Coronary artery (tissue), 2 donors: Measurements from ENCODE around the gene SPEN.
A peak's percentile ranks its signal among the peaks of the same experiment; 100 is the strongest.

ENCODE experiments used
- DNase-seq: peaks from one replicate; pipeline ENCODE4 v3.0.0-alpha.2; 2017; ENCODE audit warnings: low spot score
- H3K27ac ChIP-seq, 2 donors: fragments of 200-600 bp; sonication (generic); one replicate each; pipeline ENCODE4 v1.5.1; 2016 to 2019
- H3K4me3 ChIP-seq: fragments of 200-600 bp; sonication (generic); 2 replicates; pipeline ENCODE4 v1.5.1; 2016; ENCODE audit warnings: mild to moderate bottlenecking, moderate library complexity
- TF ChIP-seq, protein P1 (sequence below): fragments of 200-600 bp; sonication (generic); IDR thresholded peaks from one replicate; pipeline ENCODE4 v1.5.1; 2019; ENCODE audit warnings: antibody characterized with exemption

Gene SPEN

DNA sequence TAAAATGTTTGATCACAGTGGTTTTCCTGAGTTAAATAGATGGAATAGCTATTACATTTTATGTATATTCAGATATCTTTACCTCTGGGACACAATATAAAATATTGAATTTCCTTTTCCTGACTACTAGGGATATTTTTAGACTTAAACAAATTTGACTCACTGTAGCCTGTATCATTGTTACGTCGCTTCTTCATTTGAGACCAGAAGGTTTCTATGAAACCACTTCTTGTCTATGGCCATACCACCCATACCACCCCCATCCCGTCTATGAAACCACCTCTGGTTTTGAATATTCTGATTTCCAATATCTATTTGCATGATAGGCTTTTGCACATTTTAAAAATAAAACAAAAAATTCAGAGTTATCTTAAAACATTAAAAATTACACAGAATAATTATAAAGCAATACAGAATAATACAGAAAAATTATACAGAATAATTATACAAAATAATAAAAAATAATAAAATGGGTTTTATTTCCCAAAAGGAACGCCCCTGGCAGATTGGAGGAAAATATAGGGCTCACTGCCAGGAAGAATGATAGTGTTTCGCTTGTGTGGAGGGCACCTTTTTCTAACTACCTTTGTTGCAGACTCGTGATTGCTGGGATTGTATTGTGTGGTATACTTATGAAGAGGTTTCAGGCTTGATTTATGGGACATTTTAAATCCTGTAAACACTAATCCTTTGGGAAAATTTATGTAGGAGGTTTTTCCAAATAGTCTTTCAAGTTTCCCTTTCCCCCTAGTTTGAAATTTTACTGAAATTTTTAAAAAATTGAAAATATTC lies 4.7 kb downstream of the SPEN start:
- Histone ChIP-seq H3K27ac (peak overlapping the region; percentile 52 to 94), H3K4me3 (peak overlapping the region; percentile 23)
- TF ChIP-seq, protein P1, sequence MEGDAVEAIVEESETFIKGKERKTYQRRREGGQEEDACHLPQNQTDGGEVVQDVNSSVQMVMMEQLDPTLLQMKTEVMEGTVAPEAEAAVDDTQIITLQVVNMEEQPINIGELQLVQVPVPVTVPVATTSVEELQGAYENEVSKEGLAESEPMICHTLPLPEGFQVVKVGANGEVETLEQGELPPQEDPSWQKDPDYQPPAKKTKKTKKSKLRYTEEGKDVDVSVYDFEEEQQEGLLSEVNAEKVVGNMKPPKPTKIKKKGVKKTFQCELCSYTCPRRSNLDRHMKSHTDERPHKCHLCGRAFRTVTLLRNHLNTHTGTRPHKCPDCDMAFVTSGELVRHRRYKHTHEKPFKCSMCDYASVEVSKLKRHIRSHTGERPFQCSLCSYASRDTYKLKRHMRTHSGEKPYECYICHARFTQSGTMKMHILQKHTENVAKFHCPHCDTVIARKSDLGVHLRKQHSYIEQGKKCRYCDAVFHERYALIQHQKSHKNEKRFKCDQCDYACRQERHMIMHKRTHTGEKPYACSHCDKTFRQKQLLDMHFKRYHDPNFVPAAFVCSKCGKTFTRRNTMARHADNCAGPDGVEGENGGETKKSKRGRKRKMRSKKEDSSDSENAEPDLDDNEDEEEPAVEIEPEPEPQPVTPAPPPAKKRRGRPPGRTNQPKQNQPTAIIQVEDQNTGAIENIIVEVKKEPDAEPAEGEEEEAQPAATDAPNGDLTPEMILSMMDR = no peak
- no peak for DNase-seq

- DNase-seq = no peak
- Histone ChIP-seq H3K4me3 (no peak overlapping the region), H3K27ac (no peak overlapping the region)
- TF ChIP-seq, protein P1 = no peak
Observed at GRCh38 chr1:15852828-15853302, 5.4 kb downstream of the SPEN start.

DNA sequence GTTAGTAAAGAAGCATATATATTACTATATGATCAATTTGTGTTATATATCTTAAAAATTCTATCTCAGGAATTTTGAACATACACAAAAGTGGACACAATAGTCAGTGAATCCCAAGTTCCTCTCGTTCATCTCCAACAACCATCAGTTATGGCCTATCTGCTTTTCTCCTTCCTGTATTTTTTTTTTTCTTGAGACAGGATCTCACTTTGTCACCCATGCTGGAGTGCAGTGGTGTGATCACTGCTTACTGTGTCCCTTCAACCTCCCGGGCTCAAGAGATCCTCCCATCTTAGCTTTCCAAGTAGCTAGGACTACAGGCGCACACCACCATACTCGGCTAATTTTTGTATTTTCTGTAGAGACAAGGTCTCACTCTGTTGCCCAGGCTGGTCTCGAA lies 9.4 kb downstream of the SPEN start:
- TF ChIP-seq, protein P1 = no peak
- Histone ChIP-seq H3K4me3 (no peak overlapping the region), H3K27ac (no peak overlapping the region)
- DNase-seq = no peak

DNA sequence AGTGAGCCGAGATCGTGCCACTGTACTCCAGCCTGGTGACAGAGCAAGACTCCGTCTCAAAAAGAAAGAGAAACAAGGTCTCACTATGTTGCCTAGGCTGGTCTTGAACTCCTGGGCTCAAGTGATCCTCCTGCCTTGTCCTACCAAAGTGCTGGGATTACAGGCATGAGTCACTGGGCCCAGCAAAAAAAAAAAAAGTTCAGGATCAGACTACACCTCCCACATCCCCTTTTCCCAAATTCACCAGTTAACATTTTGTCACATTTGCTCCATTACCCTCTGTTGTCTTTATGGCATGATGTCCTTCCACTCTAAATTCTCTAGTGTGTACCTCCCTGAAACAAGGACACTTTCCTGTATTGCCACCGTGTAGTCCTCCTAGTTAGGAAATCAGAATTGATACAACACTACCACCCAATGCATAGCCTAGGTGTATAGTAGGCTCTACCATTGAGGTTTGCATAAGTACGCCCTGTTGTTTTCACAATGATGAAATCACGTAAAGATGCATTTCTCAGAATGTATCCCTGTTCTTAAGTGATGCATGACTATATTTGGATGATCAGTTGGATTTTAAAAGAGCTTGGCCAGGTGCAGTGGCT lies 10.7 kb downstream of the SPEN start:
- DNase-seq = no peak
- no peak overlapping the region for H3K4me3 ChIP-seq
- no peak overlapping the region for H3K27ac ChIP-seq
- TF ChIP-seq, protein P1 = no peak

DNA sequence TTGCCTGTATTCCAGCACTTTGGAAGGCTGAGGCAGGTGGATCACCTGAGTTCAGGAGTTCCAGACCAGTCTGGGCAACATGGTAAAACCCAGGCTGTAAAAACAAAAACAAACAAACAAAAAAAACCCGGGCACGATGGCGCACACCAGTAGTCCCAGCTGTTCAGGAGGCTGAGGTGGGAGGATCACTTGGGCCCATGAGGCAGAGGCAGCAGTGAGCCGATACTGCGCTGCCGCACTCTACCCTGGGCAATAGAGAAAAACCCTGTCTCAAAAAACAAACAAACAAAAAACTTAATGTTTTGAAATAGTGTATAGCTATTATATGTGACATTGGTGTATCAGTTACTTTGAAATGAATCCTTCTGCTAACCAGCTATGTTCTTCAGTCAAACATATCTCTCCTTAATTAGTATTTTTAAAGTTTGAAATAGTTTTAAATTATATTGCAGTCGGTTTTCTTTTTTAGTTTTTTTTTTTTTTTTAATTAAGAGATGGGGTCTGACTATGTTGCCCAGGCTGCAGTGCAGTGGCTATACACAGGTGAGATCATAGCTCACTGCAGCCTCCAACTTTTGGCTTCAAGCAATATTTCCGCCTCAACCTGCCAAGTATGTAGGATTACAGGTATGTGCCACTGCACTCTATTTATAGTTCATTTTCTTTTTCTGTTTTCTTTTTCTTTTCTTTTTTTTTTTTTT lies 11.3 kb downstream of the SPEN start:
- TF ChIP-seq, protein P1 = no peak
- DNase-seq = no peak
- no peak overlapping the region for H3K4me3 ChIP-seq
- no peak overlapping the region for H3K27ac ChIP-seq

DNA sequence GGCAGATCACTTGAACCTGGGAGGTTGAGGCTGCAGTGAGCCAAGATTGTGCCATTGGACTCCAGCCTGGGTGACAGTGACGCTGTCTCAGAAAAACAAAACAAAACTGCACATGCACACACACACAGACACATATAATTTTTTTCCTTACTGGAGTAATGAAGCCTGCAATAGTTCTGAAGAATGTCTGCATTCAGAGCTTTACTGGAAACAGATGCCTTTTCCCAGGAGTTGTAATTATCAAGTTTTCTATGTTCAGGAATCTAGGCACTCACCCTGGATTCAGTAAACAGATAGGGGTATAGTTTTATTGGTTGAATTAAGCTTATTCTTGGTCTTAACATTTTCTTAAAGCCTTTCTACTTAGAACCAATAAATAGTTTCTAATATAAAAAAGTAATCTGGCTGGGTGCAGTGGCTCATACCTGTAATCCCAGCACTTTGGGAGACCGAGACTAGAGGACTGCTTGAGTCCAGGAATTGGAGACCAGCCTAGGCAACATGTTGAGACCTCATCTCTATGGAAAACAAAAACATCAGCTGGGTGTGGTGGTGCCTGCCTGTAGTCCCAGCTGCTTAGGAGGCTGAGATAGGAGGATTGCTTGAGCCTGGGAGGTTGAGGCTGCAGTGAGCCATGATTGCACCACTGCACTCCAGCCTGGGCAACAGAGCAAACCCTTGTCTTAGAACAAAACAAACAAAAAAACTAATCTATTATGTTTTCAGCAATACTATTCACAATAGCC lies 15.8 kb downstream of the SPEN start:
- no peak overlapping the region for H3K4me3 ChIP-seq
- no peak for DNase-seq
- no peak overlapping the region for H3K27ac ChIP-seq
- TF ChIP-seq, protein P1 = no peak
